ENCODE measurements around the gene DNAH8.

- TF ChIP-seq, protein P1, sequence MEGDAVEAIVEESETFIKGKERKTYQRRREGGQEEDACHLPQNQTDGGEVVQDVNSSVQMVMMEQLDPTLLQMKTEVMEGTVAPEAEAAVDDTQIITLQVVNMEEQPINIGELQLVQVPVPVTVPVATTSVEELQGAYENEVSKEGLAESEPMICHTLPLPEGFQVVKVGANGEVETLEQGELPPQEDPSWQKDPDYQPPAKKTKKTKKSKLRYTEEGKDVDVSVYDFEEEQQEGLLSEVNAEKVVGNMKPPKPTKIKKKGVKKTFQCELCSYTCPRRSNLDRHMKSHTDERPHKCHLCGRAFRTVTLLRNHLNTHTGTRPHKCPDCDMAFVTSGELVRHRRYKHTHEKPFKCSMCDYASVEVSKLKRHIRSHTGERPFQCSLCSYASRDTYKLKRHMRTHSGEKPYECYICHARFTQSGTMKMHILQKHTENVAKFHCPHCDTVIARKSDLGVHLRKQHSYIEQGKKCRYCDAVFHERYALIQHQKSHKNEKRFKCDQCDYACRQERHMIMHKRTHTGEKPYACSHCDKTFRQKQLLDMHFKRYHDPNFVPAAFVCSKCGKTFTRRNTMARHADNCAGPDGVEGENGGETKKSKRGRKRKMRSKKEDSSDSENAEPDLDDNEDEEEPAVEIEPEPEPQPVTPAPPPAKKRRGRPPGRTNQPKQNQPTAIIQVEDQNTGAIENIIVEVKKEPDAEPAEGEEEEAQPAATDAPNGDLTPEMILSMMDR (IDR thresholded peaks at IDR 0.05; ENCODE audit: low read depth, low read length) = no peak
- TF ChIP-seq EZH2phosphoT487 (IDR thresholded peaks at IDR 0.05; ENCODE audit: low read depth) = no peak
These were observed 281.6 kb downstream of the DNAH8 start for GRCh38 chr6:38996676-38997075.

Measured in OCI-LY3 (cell line).